Activated CD8-positive, alpha-beta memory T cell treated with anti-CD3 and anti-CD28 coated beads for 48 hours (primary cell): ENCODE measurements around the gene CREB3L2.
"Not testable (repeated sequence)": the region's sequence is repeated elsewhere in the genome, so short reads cannot be mapped to it uniquely, and the experiment has no call there.

Source experiments
- DNase-seq, 3 experiments: peaks; one replicate each; pipeline ENCODE4 v3.0.0-alpha.2; 2020; ENCODE audit warnings: low read depth in 2 of 3, low spot score in 2 of 3

The CREB3L2 gene

DNA sequence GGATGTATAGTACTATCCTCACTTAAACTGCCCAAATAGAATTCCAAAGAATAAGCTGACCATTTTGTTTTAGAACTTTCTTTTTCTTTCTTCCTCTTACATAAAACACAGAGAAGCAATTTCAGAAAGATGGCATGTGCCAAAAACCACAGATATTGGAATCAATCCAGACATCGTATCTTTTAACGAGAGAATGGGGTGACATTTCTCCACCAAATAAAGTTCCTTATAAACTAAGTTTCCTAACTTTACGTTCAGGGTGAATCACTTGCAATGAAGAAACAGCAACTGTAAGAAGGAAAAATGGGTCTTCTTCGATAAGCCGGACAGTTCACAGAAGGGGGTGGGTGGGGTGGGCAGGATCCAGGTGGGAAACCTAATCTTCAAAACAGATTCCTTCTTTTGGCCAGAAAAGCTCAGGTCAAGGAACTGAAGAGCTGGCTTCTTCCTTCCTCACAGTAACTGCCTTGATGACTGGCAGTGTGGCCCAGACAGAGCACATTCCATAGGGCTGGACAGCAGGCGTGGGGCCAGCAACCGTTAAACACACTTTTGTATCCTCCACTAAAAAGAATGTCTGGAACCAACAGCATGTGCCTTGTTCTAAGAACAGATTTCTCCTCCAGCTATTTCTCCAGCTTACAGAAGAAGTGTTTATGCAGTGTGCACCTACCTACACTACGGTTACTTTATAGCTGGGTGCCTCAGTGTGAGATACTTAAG is 31.5 kb downstream of the CREB3L2 start:
- DNase-seq, result no peak

- no peak for DNase-seq
Observed at GRCh38 chr7:137969828-137970227, 32.1 kb downstream of the CREB3L2 start.

- DNase-seq, result no peak
Observed at GRCh38 chr7:137968890-137969289, 33.0 kb downstream of the CREB3L2 start.

DNA sequence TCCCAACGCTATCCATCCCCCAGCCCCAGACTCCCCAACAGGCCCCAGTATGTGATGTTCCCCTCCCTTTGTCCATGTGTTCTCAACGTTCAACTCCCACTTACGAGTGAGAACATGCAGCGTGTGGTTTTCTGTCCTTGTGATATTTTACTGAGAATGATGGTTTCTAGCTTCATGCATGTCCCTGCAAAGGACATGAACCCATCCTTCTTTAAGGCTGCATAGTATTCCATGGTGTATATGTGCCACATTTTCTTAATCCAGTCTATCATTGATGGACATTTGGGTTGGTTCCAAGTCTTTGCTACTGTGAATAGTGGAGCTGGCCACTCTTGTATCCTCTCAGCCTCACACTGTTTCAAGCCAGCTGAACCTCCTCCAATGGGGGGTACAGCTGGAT is 33.5 kb downstream of the CREB3L2 start:
- DNase-seq, result not testable (repeated sequence)

DNA sequence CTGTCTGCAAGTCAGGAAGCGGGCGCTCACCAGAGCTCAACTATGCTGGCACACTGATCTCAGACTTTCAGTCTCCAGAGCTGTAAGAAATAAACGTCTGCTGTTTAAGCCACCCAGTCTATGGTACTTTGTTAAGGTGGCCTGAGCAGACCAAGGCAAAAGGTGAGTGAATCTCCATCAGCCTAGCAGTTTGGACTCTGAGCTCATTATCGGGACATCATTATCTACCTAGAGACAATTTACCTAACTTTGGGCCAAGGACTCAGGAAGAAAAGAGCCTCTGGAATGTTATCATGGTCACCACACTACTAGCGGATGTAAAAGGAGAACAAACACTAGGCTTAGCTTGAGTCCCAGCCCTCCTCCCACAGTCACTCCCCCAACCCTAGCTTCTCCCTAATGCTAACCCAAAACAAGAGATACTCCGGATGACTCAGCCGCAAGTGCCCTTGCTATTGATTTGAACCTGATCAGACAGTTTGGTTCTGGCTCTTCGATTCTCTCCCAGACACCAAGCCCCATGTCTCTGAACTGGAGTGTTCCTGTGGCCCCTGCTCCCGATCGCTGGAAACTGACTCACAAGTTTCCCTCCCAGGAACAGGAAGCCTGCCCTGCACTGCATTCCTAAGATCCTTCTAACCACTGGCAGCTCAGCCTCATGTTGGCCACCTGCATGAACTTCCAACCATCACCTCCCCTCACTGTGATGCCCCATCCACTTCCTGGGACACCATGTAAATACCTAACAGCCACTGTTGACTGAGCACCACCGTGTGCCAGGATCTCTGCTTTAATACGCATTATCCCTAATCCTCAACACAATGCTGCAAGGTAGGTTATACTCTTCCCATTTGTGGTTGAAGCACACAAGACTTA is 34.5 kb downstream of the CREB3L2 start:
- DNase-seq, result no peak

DNA sequence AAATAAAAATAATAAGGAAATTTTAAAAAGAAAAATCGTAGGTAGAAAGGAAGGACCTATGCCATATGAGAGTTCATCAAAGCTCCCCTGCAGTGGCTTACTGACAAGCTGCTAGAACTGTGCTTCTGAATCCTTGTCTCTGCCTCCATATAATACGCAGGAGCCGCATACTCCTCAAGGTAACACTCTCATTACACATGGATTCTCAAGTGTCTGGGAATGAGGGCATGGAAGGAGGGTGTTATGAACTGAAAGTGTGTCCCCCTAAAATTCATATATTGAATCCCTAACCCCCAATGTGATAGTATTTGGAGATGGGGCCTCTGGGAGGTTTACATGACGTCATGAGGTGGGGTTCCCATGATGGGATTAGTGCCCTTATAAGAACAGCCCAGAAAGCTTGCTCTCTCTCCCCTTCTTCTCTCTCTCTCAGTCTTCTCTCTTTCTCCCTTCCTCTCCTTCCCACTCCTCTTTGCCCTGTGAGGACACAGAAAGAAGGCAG is 35.2 kb downstream of the CREB3L2 start:
- DNase-seq, result no peak

DNA sequence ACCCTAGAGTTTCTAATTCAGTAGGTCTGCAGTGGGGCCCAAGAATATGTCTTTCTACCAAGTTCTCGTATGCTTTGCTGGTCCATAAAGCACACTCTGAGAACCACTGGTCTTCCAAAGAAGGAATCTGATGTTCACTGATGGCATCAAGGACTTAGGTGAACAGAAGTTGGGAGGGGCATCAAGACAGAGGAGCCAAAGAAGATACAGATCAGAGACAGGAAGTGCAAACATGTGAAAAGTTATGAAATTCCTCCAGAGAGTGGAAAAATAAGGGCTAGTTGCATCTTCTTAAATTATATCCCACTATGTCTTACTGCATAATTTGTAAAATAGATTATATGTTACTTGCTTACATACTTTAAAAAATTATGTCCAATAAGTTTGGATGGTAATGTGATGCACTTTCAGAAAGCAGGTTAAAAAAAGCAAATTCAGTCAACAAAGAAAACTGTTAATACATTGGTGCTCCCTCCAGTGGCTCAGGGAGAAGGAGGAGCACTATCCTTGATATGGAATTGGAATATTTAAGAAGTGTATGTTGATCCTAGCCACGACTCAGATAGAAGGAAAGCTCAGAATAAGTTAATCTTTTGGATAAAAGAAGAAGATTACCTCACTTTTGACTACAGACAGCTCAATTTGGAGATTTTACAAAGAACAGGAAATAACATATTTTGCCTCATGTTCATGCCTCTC is 35.8 kb downstream of the CREB3L2 start:
- no peak for DNase-seq

DNA sequence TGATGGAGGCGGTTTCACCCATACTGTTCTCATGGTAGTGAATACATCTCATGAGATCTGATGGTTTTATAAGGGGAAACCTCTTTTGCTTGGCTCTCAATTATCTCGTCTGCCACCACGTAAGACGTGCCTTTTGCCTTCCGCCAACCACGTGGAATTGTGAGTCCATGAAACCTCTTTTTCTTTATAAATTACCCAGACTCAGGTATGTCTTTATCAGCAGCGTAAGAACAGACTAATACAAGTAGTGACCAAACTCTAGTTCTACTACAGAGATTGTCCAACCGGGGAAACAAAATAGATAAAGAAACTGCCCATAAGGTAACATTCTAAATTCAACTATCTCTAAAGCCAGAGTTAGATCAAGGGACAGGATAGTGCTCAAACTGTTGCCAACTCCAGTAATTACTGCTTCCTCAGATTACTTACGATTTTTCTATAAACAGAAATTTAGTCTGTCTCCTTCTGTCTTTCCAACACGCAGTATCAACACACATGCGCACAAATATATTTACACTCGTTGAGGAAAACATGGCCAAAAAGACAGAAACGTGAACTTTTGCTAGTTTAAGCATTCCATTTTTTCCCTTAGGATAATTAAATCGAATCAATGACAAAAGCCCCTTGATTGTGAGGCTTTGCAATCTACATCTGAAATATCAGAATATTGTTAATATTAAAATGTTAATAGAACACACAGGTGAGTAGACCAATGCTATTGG is 36.9 kb downstream of the CREB3L2 start:
- no peak for DNase-seq

DNA sequence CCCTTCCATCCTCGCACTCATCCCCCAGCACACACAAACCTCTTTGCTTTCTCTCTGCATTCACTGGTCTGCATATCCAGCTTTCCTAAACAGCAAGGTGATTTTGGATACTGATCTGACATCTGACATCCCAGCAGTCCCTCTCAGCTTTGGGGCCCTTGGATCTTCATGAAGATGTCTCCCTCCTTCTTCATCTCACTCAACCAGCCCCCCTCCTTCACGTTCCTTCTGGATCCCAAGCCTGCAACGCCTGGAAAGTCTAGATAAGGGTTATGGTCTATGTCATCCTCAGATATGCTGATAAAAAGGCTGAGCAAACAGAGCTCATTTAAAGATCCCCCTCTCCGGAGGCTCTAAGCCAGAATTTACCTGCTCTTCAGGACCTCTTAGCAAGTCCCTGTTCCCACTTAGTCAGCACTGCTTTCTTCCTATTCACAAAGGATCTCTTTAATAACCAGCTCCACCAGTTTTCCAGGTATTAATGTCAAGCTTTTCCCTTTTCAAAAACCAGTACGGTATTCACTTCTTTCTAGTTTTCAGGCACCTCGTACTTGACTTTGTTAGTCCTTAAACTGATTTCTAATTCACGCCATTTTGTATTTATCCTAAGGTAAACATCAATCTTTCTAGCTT is 38.9 kb downstream of the CREB3L2 start:
- DNase-seq, result no peak

- no peak for DNase-seq
Observed at GRCh38 chr7:137962491-137962874, 39.4 kb downstream of the CREB3L2 start.

DNA sequence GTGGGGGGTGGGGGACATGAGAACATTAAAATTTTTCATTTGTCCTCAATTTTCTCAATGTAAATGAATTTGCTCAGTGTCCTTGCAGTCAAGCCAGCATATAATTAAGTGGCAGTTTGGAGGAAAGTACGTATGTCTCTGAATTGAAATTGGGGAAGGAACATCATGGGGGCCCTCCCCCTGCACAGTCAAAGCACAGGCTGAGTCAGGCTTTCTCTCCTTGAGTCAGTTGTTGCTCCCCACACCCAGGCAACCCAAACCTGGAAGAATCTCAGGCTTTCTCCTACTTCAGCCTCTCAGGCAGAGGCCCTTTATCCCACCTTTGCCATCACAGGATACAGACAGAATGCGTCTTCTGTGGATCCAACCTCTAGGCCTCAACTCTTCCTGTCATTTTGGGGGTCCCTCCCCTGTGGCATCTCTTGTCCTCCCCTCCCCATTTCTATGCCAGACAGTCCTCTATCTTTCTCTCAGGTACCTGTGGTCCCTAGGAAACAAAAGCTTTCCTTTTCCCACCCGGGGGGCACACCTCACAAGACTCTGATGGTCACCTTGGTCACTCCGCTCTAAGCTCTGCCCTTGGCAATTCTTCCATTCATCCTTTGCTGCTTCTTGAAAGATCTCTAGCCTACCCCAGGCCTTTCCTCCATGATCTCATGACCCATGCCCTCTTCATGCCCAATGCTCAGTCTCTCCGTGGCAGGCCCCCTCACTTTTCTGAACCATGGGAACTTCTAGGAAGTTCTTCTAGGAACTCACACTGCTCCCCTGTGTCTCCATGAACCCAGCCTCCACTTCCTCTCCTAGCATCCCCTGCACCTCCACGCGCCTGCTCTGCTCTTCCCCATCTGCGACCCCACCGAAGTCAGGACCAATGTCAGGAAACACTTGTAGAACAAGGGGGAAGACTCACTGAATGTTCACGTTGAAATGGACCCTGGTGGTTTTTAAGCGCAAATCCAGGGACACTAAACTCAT is 40.4 kb downstream of the CREB3L2 start:
- DNase-seq, result no peak

- DNase-seq, result no peak
Observed at GRCh38 chr7:137960020-137960419, 41.9 kb downstream of the CREB3L2 start.

DNA sequence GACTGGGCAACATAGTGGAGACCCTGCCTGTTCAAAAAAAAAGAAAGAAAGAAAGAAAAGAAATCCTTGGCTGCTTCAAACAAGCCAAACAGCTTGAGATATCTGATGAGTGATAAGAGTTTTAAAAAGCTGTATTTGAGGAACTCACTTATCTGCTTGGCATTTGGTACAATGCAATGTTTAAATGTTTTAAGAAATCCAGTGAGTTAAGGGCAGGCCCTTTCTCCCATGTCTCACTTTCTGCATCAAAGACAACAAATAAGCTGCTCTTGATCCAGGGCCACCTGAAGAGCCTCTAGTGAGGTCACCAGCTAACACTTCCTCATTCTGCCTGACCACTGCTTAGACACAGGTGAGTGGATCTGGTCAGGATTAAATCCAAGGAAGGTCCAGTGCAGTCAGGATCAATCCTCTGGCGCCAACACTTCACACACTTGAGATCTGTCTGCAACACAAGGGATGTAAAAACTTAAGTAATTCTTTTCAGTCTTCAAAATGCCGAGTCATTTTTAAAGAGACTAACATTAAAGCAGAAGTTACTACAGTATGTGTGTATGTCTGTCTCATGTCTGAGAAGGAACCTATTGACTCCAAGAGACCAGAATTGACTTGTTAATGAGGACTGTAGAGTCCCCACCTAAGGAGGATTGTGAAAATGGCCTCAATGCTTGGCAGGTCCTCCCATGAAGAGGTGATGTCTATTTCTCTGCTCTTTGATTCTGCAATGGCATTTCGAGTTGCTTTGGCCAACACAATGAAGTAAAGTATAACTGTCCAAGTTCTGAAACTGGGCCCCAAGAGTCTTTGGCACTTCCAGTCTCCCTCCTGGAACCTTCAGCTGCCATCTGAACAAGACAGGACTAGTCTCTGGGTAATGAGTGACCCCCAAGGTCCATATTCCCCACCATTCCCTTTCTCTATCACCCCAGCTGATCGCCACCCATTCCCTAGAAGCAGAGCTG is 43.1 kb downstream of the CREB3L2 start:
- DNase-seq, result no peak

- DNase-seq, result no peak
Observed at GRCh38 chr7:137957887-137958286, 44.0 kb downstream of the CREB3L2 start.

DNA sequence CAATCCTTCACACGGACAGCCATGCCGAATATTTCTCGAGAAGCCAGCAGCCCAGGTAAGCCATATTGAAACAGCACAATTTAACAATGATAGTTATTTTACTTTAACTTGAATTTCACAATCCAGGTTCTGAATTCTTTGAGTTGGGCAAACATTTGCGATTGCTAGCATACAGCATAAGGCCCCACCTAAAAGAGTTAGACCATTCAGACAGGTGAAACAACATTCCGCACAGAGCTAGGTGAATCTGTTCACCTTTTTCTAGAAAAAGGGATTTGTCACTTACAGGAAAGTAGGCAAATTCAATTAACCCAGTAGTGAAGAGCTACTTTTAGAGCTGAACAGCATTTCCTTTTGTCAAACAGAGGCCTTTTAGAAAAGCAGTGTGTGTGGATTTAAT is 45.3 kb downstream of the CREB3L2 start:
- no peak for DNase-seq

- no peak for DNase-seq
Observed at GRCh38 chr7:137956183-137956582, 45.7 kb downstream of the CREB3L2 start.

GRCh38 chr7:137954614-137955013 is 47.3 kb downstream of the CREB3L2 start:
- DNase-seq, result no peak
